ENCODE measurements around the gene PPP2R5D.

PPP2R5D gene

GRCh38 chr6:43060034-43060754, 75.8 kb downstream of the PPP2R5D start:
- no peak for DNase-seq

GRCh38 chr6:43060755-43061633, 76.6 kb downstream of the PPP2R5D start:
- DNase-seq = no peak

- DNase-seq = no peak
Observed at GRCh38 chr6:43061861-43062260, 77.5 kb downstream of the PPP2R5D start.
